Neural cell (in vitro differentiated cells): ENCODE measurements around the gene RHOBTB3. TPM values are rescaled to one million over a fixed set of nuclear protein-coding genes. Genes with fewer than 3 reads are reported as not detected.

Source experiments
- H2AFZ ChIP-seq: fragments of 200-600, 300-800 bp; sonication (generic), shearing (Covaris generic); 2 replicates; pipeline ENCODE4 v1.6.0; 2014; ENCODE audit warnings: low read depth, mild to moderate bottlenecking, antibody characterized with exemption, low read length, moderate library complexity
- H3F3A ChIP-seq: fragments of 200-600 bp; shearing (Covaris generic); 2 replicates; pipeline ENCODE4 v1.6.1; 2016; ENCODE audit warnings: mild to moderate bottlenecking, moderate library complexity, mixed read lengths, antibody characterized with exemption, low read length; ENCODE audit not compliant: insufficient read depth, poor library complexity, severe bottlenecking
- H3K27ac ChIP-seq: fragments of 200-600, 300-800 bp; sonication (generic), shearing (Covaris generic); 2 replicates; pipeline ENCODE4 v1.5.1; 2014; ENCODE audit warnings: mild to moderate bottlenecking, low read length, moderate library complexity
- H3K27me3 ChIP-seq: fragments of 300-800, 200-600 bp; sonication (generic), shearing (Covaris generic); 2 replicates; pipeline ENCODE4 v1.6.0; 2014; ENCODE audit warnings: mild to moderate bottlenecking, low read depth, low read length, moderate library complexity; ENCODE audit not compliant: insufficient read depth
- H3K36me3 ChIP-seq: fragments of 300-800, 200-600 bp; sonication (generic), shearing (Covaris generic); 2 replicates; pipeline ENCODE4 v1.5.1; 2014; ENCODE audit warnings: mild to moderate bottlenecking, antibody characterized with exemption, low read length, moderate library complexity; ENCODE audit not compliant: insufficient read depth
- H3K4me2 ChIP-seq: fragments of 300-800, 200-600 bp; sonication (generic), shearing (Covaris generic); 2 replicates; pipeline ENCODE4 v1.6.0; 2014; ENCODE audit warnings: mild to moderate bottlenecking, low read length
- H3K4me3 ChIP-seq: fragments of 300-800, 200-600 bp; sonication (generic), shearing (Covaris generic); 2 replicates; pipeline ENCODE4 v1.5.1; 2014; ENCODE audit warnings: mild to moderate bottlenecking, low read length, moderate library complexity
- H3K79me2 ChIP-seq: fragments of 200-600 bp; shearing (Covaris generic); replicated peaks from 2 replicates; pipeline ENCODE4 v1.6.0; 2014; ENCODE audit warnings: mild to moderate bottlenecking, low read length, moderate library complexity; ENCODE audit not compliant: insufficient read depth
- H3K9ac ChIP-seq: fragments of 300-800, 200-600 bp; sonication (generic), shearing (Covaris generic); 2 replicates; pipeline ENCODE4 v1.6.1; 2016; ENCODE audit warnings: mild to moderate bottlenecking, low read length, mixed read lengths
- H3K9me2 ChIP-seq: fragments of 200-600 bp; shearing (Covaris generic); 2 replicates; pipeline ENCODE4 v1.6.1; 2016; ENCODE audit warnings: mild to moderate bottlenecking, low read length, mixed read lengths; ENCODE audit not compliant: insufficient read depth
- H3K9me3 ChIP-seq: fragments of 200-600, 300-800 bp; sonication (generic), shearing (Covaris generic); 2 replicates; pipeline ENCODE4 v1.6.1; 2016; ENCODE audit warnings: mild to moderate bottlenecking, mixed run types, low read length, moderate library complexity, mixed read lengths
- H4K20me1 ChIP-seq: fragments of 200-600 bp; shearing (Covaris generic); 2 replicates; pipeline ENCODE4 v1.6.1; 2016; ENCODE audit warnings: mild to moderate bottlenecking, mixed run types; ENCODE audit not compliant: insufficient read depth
- CTCF ChIP-seq: fragments of 450-650 bp; IDR thresholded peaks from 2 replicates; pipeline ENCODE4 v1.5.1; 2014; ENCODE audit warnings: antibody characterized with exemption, mild to moderate bottlenecking, moderate library complexity; ENCODE audit not compliant: poor library complexity, severe bottlenecking
- EP300 ChIP-seq: fragments of 450-650 bp; conservative IDR thresholded peaks from 2 replicates; pipeline ENCODE4 v1.6.1; 2014; ENCODE audit warnings: antibody characterized with exemption, mild to moderate bottlenecking, moderate library complexity; ENCODE audit not compliant: poor library complexity, severe bottlenecking
- EZH2 ChIP-seq: fragments of 200-600, 300-800 bp; shearing (Covaris generic), sonication (generic); IDR thresholded peaks from 2 replicates; pipeline ENCODE4 v1.6.1; 2014; ENCODE audit warnings: antibody characterized with exemption, low read length, borderline replicate concordance, mild to moderate bottlenecking; ENCODE audit not compliant: insufficient read depth, poor library complexity, severe bottlenecking
- MXI1 ChIP-seq: fragments of 450-650 bp; conservative IDR thresholded peaks from 2 replicates; pipeline ENCODE4 v1.6.1; 2014; ENCODE audit warnings: antibody characterized with exemption, mild to moderate bottlenecking; ENCODE audit not compliant: poor library complexity, severe bottlenecking
- POLR2AphosphoS5 ChIP-seq: IDR thresholded peaks from 2 replicates; pipeline ENCODE4 v1.6.1; 2012
- RAD21 ChIP-seq: fragments of 450-650 bp; conservative IDR thresholded peaks from 2 replicates; pipeline ENCODE4 v1.6.1; 2014; ENCODE audit warnings: antibody characterized with exemption, mild to moderate bottlenecking, moderate library complexity
- SMC3 ChIP-seq: fragments of 450-650 bp; conservative IDR thresholded peaks from 2 replicates; pipeline ENCODE4 v1.6.1; 2014; ENCODE audit warnings: antibody characterized with exemption, mild to moderate bottlenecking, moderate library complexity; ENCODE audit not compliant: poor library complexity
- TAF1 ChIP-seq: IDR thresholded peaks from 2 replicates; pipeline ENCODE4 v1.6.1; 2012; ENCODE audit warnings: low read depth
- polyA plus RNA-seq: library from polyadenylated mRNA; depleted of rRNA; stranded (reverse); fragments of >200 nt; gene quantifications from 2 replicates; pipeline ENCODE4 v1.2.3, GENCODE V29; 2014
- TF ChIP-seq, protein P1 (sequence below): IDR thresholded peaks from 2 replicates; pipeline ENCODE4 v1.6.1; 2012; ENCODE audit warnings: borderline replicate concordance

RHOBTB3 gene
- polyA plus RNA-seq, 1 donor from 2014 or later: 99.4 TPM

DNA sequence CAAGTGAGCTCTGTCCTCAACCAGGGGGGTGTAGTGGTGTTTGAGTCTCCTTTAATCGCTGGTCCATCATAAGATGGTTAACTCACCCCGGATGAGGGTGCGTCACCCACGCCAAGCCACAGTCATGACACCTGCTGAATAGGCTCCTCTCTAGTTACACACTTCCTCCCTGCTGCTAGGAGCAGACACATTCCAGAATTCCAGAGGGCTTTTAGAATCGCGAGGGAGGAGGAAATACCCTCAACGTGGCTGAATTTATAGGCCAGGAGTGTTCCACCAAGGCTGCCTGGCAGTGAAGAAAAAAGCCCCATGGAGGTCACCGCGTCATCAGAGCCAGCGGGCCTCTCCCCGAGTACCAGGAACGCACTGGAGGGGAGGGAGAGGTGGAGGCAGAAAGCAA is 86.3 kb downstream of the RHOBTB3 start:
- no peaks in the 10 kb centered on the region for H3K9me2 ChIP-seq
- no peak overlapping the region for H3K27ac ChIP-seq
- H2AFZ ChIP-seq: no peak overlapping the region
- peaks cover 3% of the 10 kb centered on the region for H3K79me2 ChIP-seq
- no peak overlapping the region for H3K4me2 ChIP-seq
- H3K36me3 ChIP-seq: no peaks in the 10 kb centered on the region
- TF ChIP-seq EP300 (no peak), SMC3 (no peak), CTCF (no peak), TAF1 (no peak), RAD21 (no peak), MXI1 (no peak), EZH2 (no peak), POLR2AphosphoS5 (no peak)
- TF ChIP-seq, protein P1, sequence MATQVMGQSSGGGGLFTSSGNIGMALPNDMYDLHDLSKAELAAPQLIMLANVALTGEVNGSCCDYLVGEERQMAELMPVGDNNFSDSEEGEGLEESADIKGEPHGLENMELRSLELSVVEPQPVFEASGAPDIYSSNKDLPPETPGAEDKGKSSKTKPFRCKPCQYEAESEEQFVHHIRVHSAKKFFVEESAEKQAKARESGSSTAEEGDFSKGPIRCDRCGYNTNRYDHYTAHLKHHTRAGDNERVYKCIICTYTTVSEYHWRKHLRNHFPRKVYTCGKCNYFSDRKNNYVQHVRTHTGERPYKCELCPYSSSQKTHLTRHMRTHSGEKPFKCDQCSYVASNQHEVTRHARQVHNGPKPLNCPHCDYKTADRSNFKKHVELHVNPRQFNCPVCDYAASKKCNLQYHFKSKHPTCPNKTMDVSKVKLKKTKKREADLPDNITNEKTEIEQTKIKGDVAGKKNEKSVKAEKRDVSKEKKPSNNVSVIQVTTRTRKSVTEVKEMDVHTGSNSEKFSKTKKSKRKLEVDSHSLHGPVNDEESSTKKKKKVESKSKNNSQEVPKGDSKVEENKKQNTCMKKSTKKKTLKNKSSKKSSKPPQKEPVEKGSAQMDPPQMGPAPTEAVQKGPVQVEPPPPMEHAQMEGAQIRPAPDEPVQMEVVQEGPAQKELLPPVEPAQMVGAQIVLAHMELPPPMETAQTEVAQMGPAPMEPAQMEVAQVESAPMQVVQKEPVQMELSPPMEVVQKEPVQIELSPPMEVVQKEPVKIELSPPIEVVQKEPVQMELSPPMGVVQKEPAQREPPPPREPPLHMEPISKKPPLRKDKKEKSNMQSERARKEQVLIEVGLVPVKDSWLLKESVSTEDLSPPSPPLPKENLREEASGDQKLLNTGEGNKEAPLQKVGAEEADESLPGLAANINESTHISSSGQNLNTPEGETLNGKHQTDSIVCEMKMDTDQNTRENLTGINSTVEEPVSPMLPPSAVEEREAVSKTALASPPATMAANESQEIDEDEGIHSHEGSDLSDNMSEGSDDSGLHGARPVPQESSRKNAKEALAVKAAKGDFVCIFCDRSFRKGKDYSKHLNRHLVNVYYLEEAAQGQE: no peak
- no peaks in the 10 kb centered on the region for H4K20me1 ChIP-seq
- H3K9ac ChIP-seq: no peak overlapping the region
- no peak overlapping the region for H3K4me3 ChIP-seq
- no peaks in the 10 kb centered on the region for H3K9me3 ChIP-seq
- no peaks in the 10 kb centered on the region for H3F3A ChIP-seq
- no peaks in the 10 kb centered on the region for H3K27me3 ChIP-seq

GRCh38 chr5:95818181-95819147 is 87.3 kb downstream of the RHOBTB3 start:
- Histone ChIP-seq H3K4me3 (no peak overlapping the region), H3K9me2 (no peaks in the 10 kb centered on the region), H3K9ac (no peak overlapping the region), H4K20me1 (no peaks in the 10 kb centered on the region), H2AFZ (no peak overlapping the region), H3K4me2 (no peak overlapping the region), H3K9me3 (no peaks in the 10 kb centered on the region), H3K27ac (no peak overlapping the region), H3K36me3 (no peaks in the 10 kb centered on the region), H3K79me2 (peaks cover 3% of the 10 kb centered on the region), H3K27me3 (no peaks in the 10 kb centered on the region), H3F3A (no peaks in the 10 kb centered on the region)
- TF ChIP-seq, protein P1: no peak
- no peak for TF ChIP-seq CTCF
- no peak for TF ChIP-seq SMC3
- no peak for TF ChIP-seq EP300
- TF ChIP-seq EZH2: no peak
- no peak for TF ChIP-seq MXI1
- TF ChIP-seq POLR2AphosphoS5: no peak
- no peak for TF ChIP-seq RAD21
- no peak for TF ChIP-seq TAF1
